Loucy (cell line): Measurements from ENCODE around the gene NCAPD2.

ENCODE experiments used
- EZH2phosphoT487 ChIP-seq: fragments of 200-600 bp; IDR thresholded peaks from 2 replicates; pipeline ENCODE4 v1.6.1; 2018; ENCODE audit warnings: antibody characterized with exemption, mild to moderate bottlenecking, moderate library complexity, borderline replicate concordance
- TF ChIP-seq, protein P1 (sequence below): fragments of 200-600 bp; sonication (generic); conservative IDR thresholded peaks from 2 replicates; pipeline ENCODE4 v1.5.1; 2014; ENCODE audit warnings: mild to moderate bottlenecking, antibody characterized with exemption, low read length

- TF ChIP-seq, protein P1, sequence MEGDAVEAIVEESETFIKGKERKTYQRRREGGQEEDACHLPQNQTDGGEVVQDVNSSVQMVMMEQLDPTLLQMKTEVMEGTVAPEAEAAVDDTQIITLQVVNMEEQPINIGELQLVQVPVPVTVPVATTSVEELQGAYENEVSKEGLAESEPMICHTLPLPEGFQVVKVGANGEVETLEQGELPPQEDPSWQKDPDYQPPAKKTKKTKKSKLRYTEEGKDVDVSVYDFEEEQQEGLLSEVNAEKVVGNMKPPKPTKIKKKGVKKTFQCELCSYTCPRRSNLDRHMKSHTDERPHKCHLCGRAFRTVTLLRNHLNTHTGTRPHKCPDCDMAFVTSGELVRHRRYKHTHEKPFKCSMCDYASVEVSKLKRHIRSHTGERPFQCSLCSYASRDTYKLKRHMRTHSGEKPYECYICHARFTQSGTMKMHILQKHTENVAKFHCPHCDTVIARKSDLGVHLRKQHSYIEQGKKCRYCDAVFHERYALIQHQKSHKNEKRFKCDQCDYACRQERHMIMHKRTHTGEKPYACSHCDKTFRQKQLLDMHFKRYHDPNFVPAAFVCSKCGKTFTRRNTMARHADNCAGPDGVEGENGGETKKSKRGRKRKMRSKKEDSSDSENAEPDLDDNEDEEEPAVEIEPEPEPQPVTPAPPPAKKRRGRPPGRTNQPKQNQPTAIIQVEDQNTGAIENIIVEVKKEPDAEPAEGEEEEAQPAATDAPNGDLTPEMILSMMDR = no peak
- TF ChIP-seq EZH2phosphoT487 = no peak
Observed at GRCh38 chr12:6466184-6466573, 27.7 kb upstream of the NCAPD2 start.
